Hepatocyte (in vitro differentiated cells): ENCODE data around the gene MSL2.

Source experiments
- EZH2 ChIP-seq: fragments of 200-600 bp; sonication (generic); IDR thresholded peaks from 2 replicates; pipeline ENCODE4 v1.6.1; 2016; ENCODE audit warnings: antibody characterized with exemption, mild to moderate bottlenecking, borderline replicate concordance
- EZH2phosphoT487 ChIP-seq: fragments of 200-600 bp; sonication (generic); IDR thresholded peaks from one replicate; pipeline ENCODE4 v1.6.1; 2018; ENCODE audit warnings: antibody characterized with exemption, mild to moderate bottlenecking, low read depth, moderate library complexity; ENCODE audit not compliant: unreplicated experiment, severe bottlenecking
- TF ChIP-seq, protein P1 (sequence below): fragments of 200-600 bp; sonication (generic); IDR thresholded peaks from 2 replicates; pipeline ENCODE4 v1.5.1; 2016; ENCODE audit warnings: antibody characterized with exemption, mild to moderate bottlenecking; ENCODE audit not compliant: poor library complexity

DNA sequence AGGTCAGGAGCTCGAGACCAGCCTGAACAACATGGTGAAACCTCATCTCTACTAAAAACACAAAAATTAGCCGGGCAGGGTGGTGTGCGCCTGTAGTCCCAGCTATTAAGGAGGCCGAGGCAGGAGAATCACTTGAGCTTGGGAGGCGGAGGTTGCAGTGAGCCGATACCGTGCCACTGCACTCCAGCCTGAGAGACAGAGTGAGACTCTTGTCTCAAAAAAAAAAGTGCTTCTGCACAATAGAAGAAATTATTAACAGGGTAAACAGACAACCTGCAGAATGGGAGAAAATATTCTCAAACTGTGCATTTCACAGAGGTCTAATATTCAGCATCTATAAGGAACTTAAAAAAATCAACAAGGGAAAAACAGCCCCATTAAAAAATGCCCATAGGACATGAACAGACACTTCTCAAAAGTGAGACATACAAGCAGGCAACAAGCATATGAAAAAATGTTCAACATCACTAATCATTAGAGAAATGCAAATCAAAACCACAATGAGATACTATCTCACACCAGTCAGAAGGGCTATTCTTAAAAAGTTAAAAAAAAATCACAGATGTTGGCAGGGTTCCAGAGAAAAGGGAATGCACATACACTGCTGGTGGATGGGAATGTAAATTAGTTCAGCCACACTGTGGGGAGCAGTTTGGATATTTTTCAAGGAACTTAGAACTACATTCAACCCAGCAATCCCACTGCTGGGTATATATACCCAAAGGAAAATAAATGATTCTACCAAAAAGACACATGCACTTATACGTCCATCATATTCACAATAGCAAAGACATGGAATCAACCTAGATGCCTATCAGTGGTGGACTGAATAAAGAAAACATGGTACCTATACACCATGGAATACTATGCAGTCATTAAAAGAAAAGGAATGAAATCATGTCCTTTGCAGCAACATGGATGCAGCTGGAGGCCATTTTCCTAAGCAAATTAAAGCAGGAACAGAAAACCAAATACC lies 75.5 kb downstream of the MSL2 start:
- TF ChIP-seq, protein P1, sequence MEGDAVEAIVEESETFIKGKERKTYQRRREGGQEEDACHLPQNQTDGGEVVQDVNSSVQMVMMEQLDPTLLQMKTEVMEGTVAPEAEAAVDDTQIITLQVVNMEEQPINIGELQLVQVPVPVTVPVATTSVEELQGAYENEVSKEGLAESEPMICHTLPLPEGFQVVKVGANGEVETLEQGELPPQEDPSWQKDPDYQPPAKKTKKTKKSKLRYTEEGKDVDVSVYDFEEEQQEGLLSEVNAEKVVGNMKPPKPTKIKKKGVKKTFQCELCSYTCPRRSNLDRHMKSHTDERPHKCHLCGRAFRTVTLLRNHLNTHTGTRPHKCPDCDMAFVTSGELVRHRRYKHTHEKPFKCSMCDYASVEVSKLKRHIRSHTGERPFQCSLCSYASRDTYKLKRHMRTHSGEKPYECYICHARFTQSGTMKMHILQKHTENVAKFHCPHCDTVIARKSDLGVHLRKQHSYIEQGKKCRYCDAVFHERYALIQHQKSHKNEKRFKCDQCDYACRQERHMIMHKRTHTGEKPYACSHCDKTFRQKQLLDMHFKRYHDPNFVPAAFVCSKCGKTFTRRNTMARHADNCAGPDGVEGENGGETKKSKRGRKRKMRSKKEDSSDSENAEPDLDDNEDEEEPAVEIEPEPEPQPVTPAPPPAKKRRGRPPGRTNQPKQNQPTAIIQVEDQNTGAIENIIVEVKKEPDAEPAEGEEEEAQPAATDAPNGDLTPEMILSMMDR, result no peak
- TF ChIP-seq EZH2 (no peak), EZH2phosphoT487 (no peak)
